H1 (cell line): ENCODE data around the gene SLC25A47. TPM values are rescaled to one million over a fixed set of nuclear protein-coding genes. Genes with fewer than 3 reads are reported as not detected.

Source experiments
- CTCF ChIA-PET: fragments of 300-600 bp; sonication (Branson Sonifier 250); formaldehyde crosslinking; loops from one replicate; lab custom pipeline; 2021; ENCODE audit not compliant: partially characterized antibody; lab: Charles Lee
- POLR2A ChIA-PET: fragments of 300-600 bp; sonication (Branson Sonifier 250); formaldehyde crosslinking; loops from one replicate; lab custom pipeline; 2021; ENCODE audit warnings: inconsistent platforms; ENCODE audit not compliant: partially characterized antibody; lab: Charles Lee
- DNase-seq, 2 experiments: peaks; one replicate each; pipeline versions ENCODE4 v3.0.0 to v3.0.0-alpha.2; 2010 to 2022; ENCODE audit warnings: low spot score in 2 of 2, low read depth in 1 of 2, mixed read lengths in 1 of 2
- FAIRE-seq: peaks from 2 replicates; lab custom pipeline; 2011; peaks lifted over from hg19 to GRCh38; lab: Jason Lieb, UNC
- H2AFZ ChIP-seq: 2 replicates; pipeline ENCODE4 v1.8.1; 2012; ENCODE audit warnings: low read length, inconsistent platforms
- H2AK5ac ChIP-seq: 2 replicates; pipeline ENCODE4 v1.6.1; 2013; ENCODE audit warnings: low read depth, low read length
- H2BK120ac ChIP-seq: replicated peaks from 2 replicates; pipeline ENCODE3; 2013; ENCODE audit warnings: low read depth, low read length, inconsistent platforms
- H2BK12ac ChIP-seq: 2 replicates; pipeline ENCODE4 v1.6.1; 2013; ENCODE audit warnings: low read depth, low read length
- H2BK15ac ChIP-seq: 2 replicates; pipeline ENCODE4 v1.6.1; 2013; ENCODE audit warnings: low read length
- H2BK20ac ChIP-seq: 2 replicates; pipeline ENCODE4 v1.6.1; 2013; ENCODE audit warnings: low read length
- H2BK5ac ChIP-seq: 2 replicates; pipeline ENCODE4 v1.6.1; 2013; ENCODE audit warnings: low read depth, low read length
- H3K14ac ChIP-seq: 2 replicates; pipeline ENCODE4 v1.6.1; 2013; ENCODE audit warnings: inconsistent platforms; ENCODE audit not compliant: insufficient read length
- H3K18ac ChIP-seq: 2 replicates; pipeline ENCODE4 v1.6.1; 2013; ENCODE audit warnings: low read length; ENCODE audit errors: extremely low read depth
- H3K23ac ChIP-seq: 2 replicates; pipeline ENCODE4 v1.6.1; 2013; ENCODE audit warnings: inconsistent platforms; ENCODE audit not compliant: insufficient read length
- H3K23me2 ChIP-seq: 2 replicates; pipeline ENCODE4 v1.6.1; 2013; ENCODE audit warnings: low read depth, low read length
- H3K27ac ChIP-seq: 2 replicates; pipeline ENCODE4 v1.6.1; 2011; ENCODE audit warnings: low read depth, low read length, inconsistent platforms
- H3K27me3 ChIP-seq, 4 experiments: replicated peaks in 1 of 4; 1 replicate in 1 of 4; 2 replicates in 3 of 4; pipeline versions ENCODE4 v1.6.1 to v1.8.1; 2011 to 2013; ENCODE audit warnings: low read length in 3 of 4, mild to moderate bottlenecking in 3 of 4, inconsistent platforms in 2 of 4, mixed read lengths in 2 of 4, moderate library complexity in 1 of 4; ENCODE audit not compliant: control insufficient read depth in 3 of 4, insufficient read depth in 3 of 4; ENCODE audit errors: extremely low read depth in 1 of 4
- H3K36me3 ChIP-seq, 4 experiments: 2 replicates each; pipeline versions ENCODE4 v1.6.1 to v1.8.1; 2011 to 2013; ENCODE audit warnings: mild to moderate bottlenecking in 4 of 4, low read length in 3 of 4, moderate library complexity in 2 of 4, control low read depth in 1 of 4, inconsistent platforms in 1 of 4; ENCODE audit not compliant: insufficient read depth in 4 of 4, control insufficient read depth in 2 of 4
- H3K4ac ChIP-seq: replicated peaks from 2 replicates; pipeline ENCODE3; 2013; ENCODE audit warnings: low read length, low read depth, mixed read lengths, inconsistent platforms; ENCODE audit not compliant: insufficient read length
- H3K4me1 ChIP-seq, 4 experiments: replicated peaks in 1 of 4; 1 replicate in 1 of 4; 2 replicates in 3 of 4; pipeline versions ENCODE4 v1.6.1 to v1.8.1; 2011 to 2013; ENCODE audit warnings: low read length in 3 of 4, inconsistent platforms in 2 of 4, mixed read lengths in 1 of 4; ENCODE audit not compliant: insufficient read depth in 4 of 4, control insufficient read depth in 3 of 4
- H3K4me2 ChIP-seq, 2 experiments: 2 replicates each; pipeline versions ENCODE4 v1.6.1 to v1.8.1; 2011 to 2013; ENCODE audit warnings: low read depth in 2 of 2, low read length in 2 of 2, control low read depth in 1 of 2, inconsistent platforms in 1 of 2, mild to moderate bottlenecking in 1 of 2; ENCODE audit not compliant: insufficient read depth in 1 of 2
- H3K4me3 ChIP-seq, 4 experiments: fragments of 200-600, 300-600 bp in 1 of 4; sonication (generic), shearing (Covaris generic), sonication (Bioruptor Twin) in 1 of 4; 2 replicates each; pipeline versions ENCODE4 v1.5.1 to v1.8.1; 2011 to 2016; ENCODE audit warnings: low read length in 4 of 4, low read depth in 3 of 4, control low read depth in 2 of 4, inconsistent platforms in 2 of 4, mild to moderate bottlenecking in 2 of 4, mixed read lengths in 1 of 4, moderate library complexity in 1 of 4; ENCODE audit not compliant: insufficient read depth in 2 of 4; ENCODE audit errors: extremely low read depth in 1 of 4
- H3K56ac ChIP-seq: replicated peaks from 2 replicates; pipeline ENCODE3; 2013; ENCODE audit warnings: low read depth, mild to moderate bottlenecking, mixed read lengths, low read length, inconsistent platforms; ENCODE audit not compliant: insufficient read length
- H3K79me1 ChIP-seq: 2 replicates; pipeline ENCODE4 v1.6.1; 2013; ENCODE audit warnings: low read depth, low read length, control low read depth
- H3K79me2 ChIP-seq, 2 experiments: 2 replicates each; pipeline versions ENCODE4 v1.6.1 to v1.8.1; 2012 to 2013; ENCODE audit warnings: low read length in 2 of 2, mild to moderate bottlenecking in 2 of 2, inconsistent platforms in 1 of 2; ENCODE audit not compliant: insufficient read depth in 2 of 2, control insufficient read depth in 1 of 2
- H3K9ac ChIP-seq, 4 experiments: replicated peaks in 1 of 4; 1 replicate in 1 of 4; 2 replicates in 3 of 4; pipeline versions ENCODE4 v1.6.1 to v1.8.1; 2011 to 2013; ENCODE audit warnings: low read depth in 3 of 4, low read length in 3 of 4, control low read depth in 2 of 4, mild to moderate bottlenecking in 2 of 4, moderate library complexity in 2 of 4, inconsistent platforms in 1 of 4; ENCODE audit errors: extremely low read depth in 1 of 4
- H3K9me3 ChIP-seq, 2 experiments: 2 replicates each; pipeline versions ENCODE4 v1.6.1 to v1.8.1; 2012 to 2013; ENCODE audit warnings: mild to moderate bottlenecking in 2 of 2, moderate library complexity in 2 of 2, control low read depth in 1 of 2, inconsistent platforms in 1 of 2, low read depth in 1 of 2, low read length in 1 of 2, mixed read lengths in 1 of 2; ENCODE audit not compliant: insufficient read depth in 2 of 2
- H4K20me1 ChIP-seq, 2 experiments: replicated peaks in 1 of 2; 2 replicates each; pipeline versions ENCODE3 to v1.8.1; 2011 to 2013; ENCODE audit warnings: inconsistent platforms in 2 of 2, low read length in 2 of 2, mild to moderate bottlenecking in 1 of 2; ENCODE audit not compliant: insufficient read depth in 2 of 2, control insufficient read depth in 1 of 2
- H4K5ac ChIP-seq: 2 replicates; pipeline ENCODE4 v1.6.1; 2013; ENCODE audit warnings: low read length, low read depth, mixed read lengths, inconsistent platforms; ENCODE audit not compliant: insufficient read length
- H4K8ac ChIP-seq: 2 replicates; pipeline ENCODE4 v1.8.0; 2013; ENCODE audit warnings: mild to moderate bottlenecking, moderate library complexity, low read length, inconsistent platforms; ENCODE audit not compliant: insufficient read depth; ENCODE audit errors: extremely low read depth
- H4K91ac ChIP-seq: replicated peaks from 2 replicates; pipeline ENCODE3; 2013; ENCODE audit warnings: low read length, mixed read lengths, inconsistent platforms; ENCODE audit not compliant: insufficient read length
- SAP30 ChIP-seq: fragments of 300-600 bp; sonication (generic); IDR thresholded peaks from 2 replicates; pipeline ENCODE4 v1.7.1; 2012; ENCODE audit warnings: low read length, moderate library complexity, mild to moderate bottlenecking, inconsistent platforms; ENCODE audit not compliant: insufficient read depth, insufficient replicate concordance
- WGBS, 2 experiments: shearing (Covaris generic) in 1 of 2; methylation state at CpG; one replicate each; pipeline versions ENCODE4 v1.1.6 to v1.1.7; 2013 to 2015; ENCODE audit warnings: low lambda C conversion rate in 2 of 2, mixed read lengths in 2 of 2, inconsistent platforms in 1 of 2, low coverage in 1 of 2, missing lambda C conversion rate in 1 of 2; ENCODE audit not compliant: insufficient replicate concordance in 2 of 2, insufficient coverage in 1 of 2, insufficient read length in 1 of 2; ENCODE audit errors: extremely low coverage in 1 of 2, missing lambda C conversion rate in 1 of 2; 5-methylcytosine and 5-hydroxymethylcytosine counted together
- polyA plus RNA-seq, 7 experiments: library from polyadenylated mRNA; depleted of rRNA in 3 of 7; stranded (reverse) in 5 of 7; unstranded in 2 of 7; fragments of >200 nt in 5 of 7; fragments of 200-250 nt in 2 of 7; gene quantifications; 1 replicate in 5 of 7; 2 replicates in 1 of 7; 4 replicates in 1 of 7; pipeline versions ENCODE4 v1.2.1 to v1.2.3, GENCODE V29; 2011 to 2013; ENCODE audit warnings: missing spikeins in 2 of 7, mixed read lengths in 2 of 7
- total RNA-seq: library from RNA; stranded (reverse); fragmentation: NEBNext Ultra II Directional; extraction: Animal tissue kit (Norgen Biotek cat#: 25700); gene quantifications from 2 replicates; pipeline ENCODE4 v1.2.1, GENCODE V29; 2021

The SLC25A47 gene
- total and polyA plus RNA-seq, 2 of the 8 experiments (the other 6 are each of a cell fraction or from before 2014, with no cell fraction given): not detected

DNA sequence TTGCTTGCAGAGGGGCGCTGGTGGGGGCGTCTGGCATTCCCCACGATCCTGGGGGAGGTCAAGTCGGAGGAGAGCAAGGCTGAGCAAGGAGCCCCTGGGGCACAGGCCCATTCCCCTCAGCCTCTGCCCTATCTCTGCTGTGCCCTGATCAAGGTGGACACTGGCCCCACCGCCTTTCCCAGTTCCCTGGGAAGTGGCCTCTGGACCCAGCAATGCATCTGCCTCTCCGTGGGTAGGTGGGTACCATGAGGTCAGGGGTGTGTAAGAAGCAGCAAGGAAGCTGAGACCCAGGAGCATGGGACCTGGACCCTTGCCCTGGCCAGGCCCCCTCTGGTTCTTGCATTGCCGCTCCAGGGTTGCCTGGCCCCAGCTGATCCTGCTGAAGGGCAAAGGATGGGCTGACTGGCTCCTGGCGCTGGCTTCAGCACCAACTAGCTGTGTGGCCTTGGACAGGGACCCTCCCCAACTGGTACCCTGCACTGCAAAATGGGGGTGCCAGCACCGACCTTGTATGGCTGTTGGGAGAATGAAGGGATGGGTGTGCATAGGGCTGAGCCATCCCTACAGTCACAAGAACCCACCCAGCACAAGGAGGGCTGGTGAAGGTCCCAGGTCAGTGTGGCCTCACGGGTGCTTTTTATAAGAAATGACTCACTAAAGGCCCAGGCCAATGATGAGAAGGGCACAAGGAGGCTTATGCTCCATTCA is 36.5 kb upstream of the SLC25A47 start:
- H3K9ac ChIP-seq: no peak overlapping the region
- H2BK15ac ChIP-seq: peak overlapping the region; percentile 61; the same call in 1 of the 2 replicates
- H3K18ac ChIP-seq: peak overlapping the region; percentile 32; the same call in 1 of the 2 replicates
- H2AFZ ChIP-seq: no peak overlapping the region
- no peak overlapping the region for H3K23ac ChIP-seq
- peaks cover 8 to 17% (median 12%) of the 10 kb centered on the region in 4 experiments for H3K4me1 ChIP-seq
- no peak overlapping the region; the same call in 1 of the 2 replicates for H2BK5ac ChIP-seq
- CTCF ChIA-PET: interaction anchor here (0.9 to 2.9 kb wide), 19 partner anchors 8 to 139 kb away, joined by 3 to 23 read pairs (median 4); a partner anchor contains a TSS
- no peak overlapping the region for H3K4ac ChIP-seq
- no peak overlapping the region for H3K4me3 ChIP-seq
- peak overlapping the region; percentile 45 for H4K8ac ChIP-seq
- FAIRE-seq (no peak), DNase-seq (peak in 1 of 2 experiments; percentile 54)
- peaks cover 0 to 7% of the 10 kb centered on the region in 2 experiments; a peak in 2 of 4 replicates for H3K79me2 ChIP-seq
- WGBS, 2 experiments: 84% methylated on average over 7 of the region's 10 CpGs; no CpG with 5 or more reads in 1 of the 2 experiments
- H2AK5ac ChIP-seq: no peak overlapping the region
- H4K20me1 ChIP-seq: peaks cover 10 to 25% of the 10 kb centered on the region in 2 experiments
- H2BK20ac ChIP-seq: no peak overlapping the region
- no peak overlapping the region for H2BK120ac ChIP-seq
- H4K91ac ChIP-seq: no peak overlapping the region
- peaks cover 2 to 17% (median 9%) of the 10 kb centered on the region in 4 experiments; a peak in 7 of 8 replicates for H3K36me3 ChIP-seq
- H2BK12ac ChIP-seq: 0 out of 2 replicates have a peak overlapping the region, but pooled peaks have one; percentile 60
- peaks cover 2% of the 10 kb centered on the region; the same call in 1 of the 2 replicates for H3K23me2 ChIP-seq
- no peaks in the 10 kb centered on the region for H3K27me3 ChIP-seq
- H3K14ac ChIP-seq: no peak overlapping the region
- H3K9me3 ChIP-seq: no peaks in the 10 kb centered on the region
- H3K56ac ChIP-seq: no peak overlapping the region
- 0 out of 4 replicates have a peak overlapping the region, but pooled peaks of 1 of the 2 experiments have one; percentile 40 for H3K4me2 ChIP-seq
- no peak overlapping the region for H4K5ac ChIP-seq
- H3K79me1 ChIP-seq: peaks cover 9% of the 10 kb centered on the region; the same call in 1 of the 2 replicates
- POLR2A ChIA-PET: interaction anchor here (1.2 to 16.0 kb wide), 7 partner anchors 12 to 133 kb away, joined by 3 to 200 read pairs (median 4); partner anchors contain the start of gene SLC25A29
- no peak overlapping the region for H3K27ac ChIP-seq
- TF ChIP-seq SAP30: no peak
